Activated T-cell treated with anti-CD3 and anti-CD28 coated beads for 48 hours (primary cell): Measurements from ENCODE around the gene MPRIP.

Source experiments
- DNase-seq: peaks from one replicate; pipeline ENCODE4 v3.0.0-alpha.2; 2020; ENCODE audit warnings: low read depth

MPRIP gene

DNA sequence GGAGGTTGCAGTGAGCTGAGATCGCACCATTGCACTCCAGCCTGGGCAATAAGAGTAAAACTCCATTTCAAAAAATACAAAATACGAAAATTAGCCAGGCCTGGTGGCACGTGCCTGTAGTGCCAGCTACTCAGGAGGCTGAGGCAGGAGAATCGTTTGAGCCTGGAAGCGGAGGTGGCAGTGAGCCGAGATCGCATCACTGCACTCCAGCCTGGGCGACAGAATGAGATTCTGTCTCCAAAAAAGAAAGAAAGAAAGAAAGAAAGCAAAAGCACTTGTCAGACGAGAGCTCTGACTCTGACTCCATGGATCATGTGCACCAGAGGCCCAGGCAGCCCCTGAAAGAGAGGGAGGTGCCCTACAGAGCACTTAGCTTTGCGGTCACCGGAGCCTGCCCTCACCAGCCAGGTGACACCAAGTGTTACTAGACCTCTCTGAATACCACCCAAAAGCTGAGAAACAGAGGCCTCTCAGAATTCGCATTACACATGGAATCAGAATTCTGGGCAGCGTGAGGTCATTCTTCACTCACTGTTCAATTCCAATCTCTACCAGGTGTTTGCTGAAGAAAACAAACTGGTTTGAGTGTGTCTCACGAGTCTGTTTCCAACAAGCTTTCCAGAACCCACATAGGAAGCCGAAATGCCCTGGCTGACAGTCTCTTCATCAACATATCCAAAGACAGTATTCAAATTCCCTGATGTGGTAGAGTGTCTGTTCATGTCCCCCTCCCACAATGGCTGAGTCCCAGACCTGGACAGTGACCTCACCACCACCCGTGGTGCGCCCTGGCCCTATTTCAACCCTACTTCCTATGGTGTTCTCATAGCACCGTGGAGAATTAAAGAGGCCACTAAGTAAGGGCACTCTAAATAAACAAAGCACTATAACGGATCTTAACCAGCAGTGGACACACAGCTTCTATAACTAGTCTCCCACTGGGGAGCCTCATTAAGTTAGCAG is 193.2 kb downstream of the MPRIP start:
- DNase-seq, result no peak

DNA sequence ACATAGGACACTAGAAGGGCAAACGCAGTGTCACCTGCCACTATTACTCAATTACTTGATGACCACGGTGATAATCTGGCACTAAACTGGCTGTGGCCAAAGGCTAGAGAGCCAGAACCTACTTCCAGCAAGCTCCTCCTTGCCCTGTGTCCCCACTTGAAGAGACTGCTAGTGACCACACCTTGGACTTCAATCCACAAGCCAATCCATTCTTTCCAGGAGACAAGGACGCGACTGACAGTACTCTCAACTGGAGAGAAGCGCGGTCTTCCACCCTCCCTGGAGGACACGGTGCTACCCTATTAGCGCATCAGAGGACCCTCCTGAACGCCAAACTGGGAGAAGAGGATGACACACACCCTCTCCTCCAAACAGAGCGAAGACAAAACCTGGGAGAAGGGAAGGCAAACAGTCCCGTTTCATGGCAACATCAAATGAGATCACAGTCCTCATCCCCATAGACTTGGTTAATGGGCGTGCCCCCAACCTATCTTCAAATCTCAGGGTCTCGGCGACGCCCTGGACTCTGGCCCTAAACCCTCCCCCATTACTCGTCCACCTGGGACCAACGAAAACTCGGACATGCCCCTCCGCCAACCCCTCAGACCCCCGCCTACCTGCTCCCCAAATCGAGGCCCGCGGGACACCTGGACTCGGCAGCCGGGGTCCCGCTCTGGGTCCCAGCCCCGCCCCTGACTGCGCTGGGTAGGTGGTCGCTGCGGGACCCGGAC is 194.2 kb downstream of the MPRIP start:
- peak; percentile 1 for DNase-seq

DNA sequence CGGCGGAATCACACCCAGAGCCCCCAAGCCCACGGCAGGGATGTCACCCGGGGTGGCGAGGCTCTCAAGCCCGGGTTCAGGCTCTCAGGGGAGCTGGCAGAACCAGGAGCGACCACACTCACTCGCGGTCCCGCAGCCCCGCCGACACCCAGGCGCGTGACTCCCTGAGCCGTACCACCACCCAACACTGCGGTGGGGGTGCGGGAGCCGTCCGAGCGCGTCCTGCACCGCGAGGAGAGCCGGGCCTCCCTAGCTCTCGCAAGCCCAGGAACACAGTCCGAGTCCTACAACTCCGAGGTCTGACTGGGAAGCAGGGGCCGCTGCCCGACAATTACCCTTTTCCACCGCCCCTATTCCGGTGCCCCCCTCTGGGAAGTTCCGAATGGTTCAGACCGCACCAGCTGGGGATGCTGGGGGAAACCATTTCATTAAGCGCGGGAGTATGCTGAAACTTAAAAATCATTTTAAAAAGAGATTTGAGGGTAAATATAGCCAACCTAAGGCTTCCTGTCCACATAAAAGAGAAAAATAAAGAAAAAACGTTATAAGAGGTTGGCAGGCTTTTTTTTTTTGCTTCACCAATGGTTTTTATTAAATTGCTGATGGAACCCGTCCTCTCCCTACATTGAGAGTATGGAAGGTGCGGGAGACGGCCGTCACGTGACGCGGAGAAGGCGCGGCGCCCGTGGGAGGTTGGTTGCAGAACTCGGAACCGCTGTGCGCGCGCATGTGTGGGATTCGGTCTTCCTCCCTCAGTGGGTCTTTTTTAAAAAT is 195.0 kb downstream of the MPRIP start, which contains the start of gene FLCN:
TSS of gene FLCN (minus strand) at position 143 of the 774 bp plus-strand sequence. CDS start 9,031 bp downstream, outside the sequence.
- peak; percentile 84 for DNase-seq

DNA sequence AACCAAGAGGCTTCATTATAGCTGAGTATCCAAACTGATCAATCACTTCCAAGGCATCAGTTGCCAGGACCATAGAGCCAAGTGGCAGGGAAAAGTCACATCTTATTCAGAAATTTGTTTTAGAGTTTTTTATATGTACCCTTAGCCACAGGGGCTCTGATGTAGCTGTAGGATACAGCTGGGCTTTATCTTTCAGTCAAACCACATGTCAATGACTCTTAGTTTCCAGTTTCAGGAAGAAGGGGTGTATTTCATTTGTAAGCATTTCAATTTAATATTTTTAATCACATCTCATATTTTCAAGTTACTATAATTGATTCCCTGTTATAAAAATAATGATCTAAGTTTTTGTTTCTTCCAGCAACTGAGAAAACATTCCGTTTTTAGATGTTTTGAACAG is 197.6 kb downstream of the MPRIP start:
- DNase-seq, result no peak

DNA sequence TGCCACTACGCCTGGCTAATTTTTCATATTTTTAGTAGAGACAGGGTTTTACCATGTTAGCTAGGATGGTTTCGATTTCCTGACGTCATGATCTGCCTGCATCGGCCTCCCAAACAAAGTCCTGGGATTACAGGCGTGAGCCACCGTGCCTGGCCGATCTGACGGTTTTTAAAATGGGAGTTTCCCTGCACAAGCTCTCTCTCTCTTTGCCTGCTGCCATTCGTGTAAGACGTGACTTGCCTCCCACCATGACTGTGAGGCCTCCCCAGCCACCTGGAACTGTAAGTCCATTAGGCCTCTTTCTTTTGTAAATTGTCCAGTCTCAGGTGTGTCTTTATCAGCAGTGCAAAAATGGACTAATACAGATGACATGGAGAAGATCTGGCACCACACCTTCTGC is 199.4 kb downstream of the MPRIP start:
- DNase-seq, result no peak

DNA sequence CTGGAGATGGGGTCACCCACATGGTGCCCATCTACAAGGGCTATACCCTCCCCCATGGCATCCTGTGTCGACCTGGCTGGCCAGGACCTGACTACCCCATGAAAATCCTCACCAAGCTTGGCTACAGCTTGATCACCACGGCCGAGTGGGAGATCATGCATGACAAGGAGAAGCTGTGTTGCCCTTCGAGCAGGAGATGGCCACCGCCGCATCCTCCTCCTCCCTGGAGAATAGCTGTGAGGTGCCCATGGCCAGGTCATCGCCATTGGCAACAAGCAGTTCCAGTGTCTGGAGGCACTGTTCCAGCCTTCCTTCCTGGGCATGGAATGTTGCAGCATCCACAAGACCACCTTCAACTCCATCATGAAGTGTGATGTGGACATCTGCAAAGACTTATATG is 200.0 kb downstream of the MPRIP start:
- no peak for DNase-seq
